Neural progenitor cell (in vitro differentiated cells): ENCODE measurements around the gene CEP170B. TPM values are rescaled to one million over a fixed set of nuclear protein-coding genes. Genes with fewer than 3 reads are reported as not detected.
"Not testable (repeated sequence)": the region's sequence is repeated elsewhere in the genome, so short reads cannot be mapped to it uniquely, and the experiment has no call there.

Experiments
- DNase-seq: peaks from one replicate; pipeline ENCODE4 v3.0.0-alpha.2; 2016; ENCODE audit warnings: low spot score
- H2AFZ ChIP-seq: fragments of 200-600 bp; sonication (generic); replicated peaks from 2 replicates; pipeline ENCODE4 v1.6.1; 2016; ENCODE audit warnings: antibody characterized with exemption
- H3F3A ChIP-seq: fragments of 200-600 bp; sonication (generic); 2 replicates; pipeline ENCODE4 v1.6.1; 2016; ENCODE audit warnings: antibody characterized with exemption, low read depth
- H3K27ac ChIP-seq: fragments of 200-600 bp; sonication (generic); 2 replicates; pipeline ENCODE4 v1.5.1; 2016; ENCODE audit warnings: mild to moderate bottlenecking
- H3K27me3 ChIP-seq: fragments of 200-600 bp; sonication (generic); 2 replicates; pipeline ENCODE4 v1.6.1; 2016; ENCODE audit warnings: mild to moderate bottlenecking, moderate library complexity
- H3K36me3 ChIP-seq: fragments of 200-600 bp; sonication (generic); 2 replicates; pipeline ENCODE4 v1.5.1; 2016
- H3K4me1 ChIP-seq: fragments of 200-600 bp; sonication (generic); 2 replicates; pipeline ENCODE4 v1.6.1; 2016; ENCODE audit warnings: mixed run types
- H3K4me2 ChIP-seq: fragments of 200-600 bp; sonication (generic); 2 replicates; pipeline ENCODE4 v1.6.1; 2016
- H3K4me3 ChIP-seq: fragments of 200-600 bp; sonication (generic); 2 replicates; pipeline ENCODE4 v1.5.1; 2016
- H3K79me2 ChIP-seq: fragments of 200-600 bp; sonication (generic); 2 replicates; pipeline ENCODE4 v1.6.1; 2016; ENCODE audit warnings: low read depth
- H3K9ac ChIP-seq: fragments of 200-600 bp; sonication (generic); 2 replicates; pipeline ENCODE4 v1.6.1; 2016
- H3K9me3 ChIP-seq: fragments of 200-600 bp; sonication (generic); 2 replicates; pipeline ENCODE4 v1.5.1; 2016; ENCODE audit warnings: low read depth
- H4K20me1 ChIP-seq: fragments of 200-600 bp; sonication (generic); 2 replicates; pipeline ENCODE4 v1.6.1; 2016; ENCODE audit warnings: low read depth
- H3K27ac Mint-ChIP-seq: 3 replicates; pipeline ENCODE4 v1.8.0; 2021; ENCODE audit warnings: mixed read lengths
- H3K27me3 Mint-ChIP-seq: 2 replicates; pipeline ENCODE4 v1.8.0; 2022; ENCODE audit warnings: low read depth, mild to moderate bottlenecking, inconsistent platforms, moderate library complexity, mixed read lengths; ENCODE audit not compliant: insufficient read depth
- H3K36me3 Mint-ChIP-seq: 3 replicates; pipeline ENCODE4 v1.8.0; 2021; ENCODE audit warnings: mixed read lengths
- H3K4me1 Mint-ChIP-seq: 3 replicates; pipeline ENCODE4 v1.8.0; 2021; ENCODE audit warnings: mixed read lengths
- H3K4me3 Mint-ChIP-seq: 3 replicates; pipeline ENCODE4 v1.8.0; 2021; ENCODE audit warnings: mild to moderate bottlenecking, moderate library complexity, mixed read lengths
- H3K9me3 Mint-ChIP-seq: 3 replicates; pipeline ENCODE4 v1.8.0; 2020; ENCODE audit warnings: mixed read lengths
- EZH2 ChIP-seq: fragments of 200-600 bp; sonication (generic); IDR thresholded peaks from 2 replicates; pipeline ENCODE4 v1.6.1; 2017; ENCODE audit warnings: antibody characterized with exemption, mild to moderate bottlenecking, moderate library complexity
- EZH2phosphoT487 ChIP-seq: fragments of 200-600 bp; sonication (generic); IDR thresholded peaks from 2 replicates; pipeline ENCODE4 v1.6.1; 2017; ENCODE audit warnings: antibody characterized with exemption
- total RNA-seq: library from RNA; depleted of rRNA; stranded (reverse); fragments of >200 nt; gene quantifications from 2 replicates; pipeline ENCODE4 v1.2.3, GENCODE V29; 2015; ENCODE audit warnings: low replicate concordance
- TF ChIP-seq, protein P1 (sequence below): fragments of 200-600 bp; sonication (generic); IDR thresholded peaks from 2 replicates; pipeline ENCODE4 v1.5.1; 2017; ENCODE audit warnings: antibody characterized with exemption, mild to moderate bottlenecking

Gene CEP170B
- total RNA-seq, 1 donor from 2014 or later: 3.0 TPM

DNA sequence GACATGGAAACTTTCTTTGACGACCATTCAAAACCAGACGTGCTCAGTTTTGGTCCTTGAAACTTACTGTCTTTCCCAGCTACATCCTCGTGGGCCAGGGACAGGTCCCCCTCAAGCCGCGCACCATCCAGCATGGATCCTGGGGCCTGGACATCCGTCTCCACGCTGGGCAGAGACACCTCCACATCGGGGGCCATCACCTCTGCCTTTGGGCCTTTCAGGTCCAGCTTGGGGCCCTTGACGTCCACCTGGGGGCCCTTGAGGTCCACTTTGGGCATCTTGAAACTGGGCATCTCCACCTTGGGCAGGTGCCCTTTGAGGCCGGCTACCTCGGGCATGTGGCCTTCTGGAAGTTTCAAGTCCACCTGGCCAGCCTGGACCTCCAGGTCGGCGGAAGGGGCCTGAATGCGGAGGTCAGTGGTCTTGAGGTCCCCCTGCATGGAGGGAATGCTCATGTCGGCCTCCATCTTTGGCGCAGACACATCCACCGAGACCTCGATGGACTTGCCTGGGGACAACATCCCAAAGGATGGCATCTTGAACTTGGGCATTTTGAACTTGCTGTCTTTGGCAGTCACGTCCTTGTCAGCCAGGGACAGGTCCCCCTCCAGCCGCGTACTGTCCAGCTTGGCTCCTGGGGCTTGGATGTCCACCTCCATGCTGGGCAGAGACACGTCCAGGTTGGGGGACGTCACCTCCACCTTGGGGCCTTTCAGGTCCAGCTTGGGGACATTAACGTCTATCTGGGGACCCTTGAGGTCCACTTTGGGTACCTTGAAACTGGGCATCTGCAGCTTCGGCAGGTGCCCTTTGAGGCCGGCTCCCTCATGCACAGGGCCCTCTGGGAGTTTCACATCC is 76.7 kb downstream of the CEP170B start:
- Histone ChIP-seq H2AFZ (no peak overlapping the region), H3K4me1 (no peaks in the 10 kb centered on the region), H3K36me3 (no peaks in the 10 kb centered on the region), H3K27me3 (peaks cover 38% of the 10 kb centered on the region), H3K9ac (no peak overlapping the region), H3K4me2 (no peak overlapping the region), H4K20me1 (no peaks in the 10 kb centered on the region), H3K9me3 (no peaks in the 10 kb centered on the region), H3K79me2 (no peaks in the 10 kb centered on the region), H3K4me3 (no peak overlapping the region), H3F3A (no peaks in the 10 kb centered on the region), H3K27ac (no peak overlapping the region)
- DNase-seq: no peak
- no peak overlapping the region for H3K27ac Mint-ChIP-seq
- no peaks in the 10 kb centered on the region for H3K4me1 Mint-ChIP-seq
- H3K36me3 Mint-ChIP-seq: no peaks in the 10 kb centered on the region
- TF ChIP-seq, protein P1, sequence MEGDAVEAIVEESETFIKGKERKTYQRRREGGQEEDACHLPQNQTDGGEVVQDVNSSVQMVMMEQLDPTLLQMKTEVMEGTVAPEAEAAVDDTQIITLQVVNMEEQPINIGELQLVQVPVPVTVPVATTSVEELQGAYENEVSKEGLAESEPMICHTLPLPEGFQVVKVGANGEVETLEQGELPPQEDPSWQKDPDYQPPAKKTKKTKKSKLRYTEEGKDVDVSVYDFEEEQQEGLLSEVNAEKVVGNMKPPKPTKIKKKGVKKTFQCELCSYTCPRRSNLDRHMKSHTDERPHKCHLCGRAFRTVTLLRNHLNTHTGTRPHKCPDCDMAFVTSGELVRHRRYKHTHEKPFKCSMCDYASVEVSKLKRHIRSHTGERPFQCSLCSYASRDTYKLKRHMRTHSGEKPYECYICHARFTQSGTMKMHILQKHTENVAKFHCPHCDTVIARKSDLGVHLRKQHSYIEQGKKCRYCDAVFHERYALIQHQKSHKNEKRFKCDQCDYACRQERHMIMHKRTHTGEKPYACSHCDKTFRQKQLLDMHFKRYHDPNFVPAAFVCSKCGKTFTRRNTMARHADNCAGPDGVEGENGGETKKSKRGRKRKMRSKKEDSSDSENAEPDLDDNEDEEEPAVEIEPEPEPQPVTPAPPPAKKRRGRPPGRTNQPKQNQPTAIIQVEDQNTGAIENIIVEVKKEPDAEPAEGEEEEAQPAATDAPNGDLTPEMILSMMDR: no peak
- TF ChIP-seq EZH2 (no peak), EZH2phosphoT487 (no peak)
- H3K9me3 Mint-ChIP-seq: peaks cover 11% of the 10 kb centered on the region
- peaks cover 9% of the 10 kb centered on the region for H3K27me3 Mint-ChIP-seq
- no peak overlapping the region for H3K4me3 Mint-ChIP-seq

GRCh38 chr14:104942586-104942985 is 77.5 kb downstream of the CEP170B start:
- Histone ChIP-seq H3K9me3 (no peaks in the 10 kb centered on the region), H3K27ac (no peak overlapping the region), H2AFZ (no peak overlapping the region), H3K4me3 (no peak overlapping the region), H4K20me1 (no peaks in the 10 kb centered on the region), H3K4me1 (no peaks in the 10 kb centered on the region), H3K4me2 (no peak overlapping the region), H3F3A (no peaks in the 10 kb centered on the region), H3K9ac (no peak overlapping the region), H3K27me3 (peaks cover 29% of the 10 kb centered on the region), H3K79me2 (no peaks in the 10 kb centered on the region), H3K36me3 (no peaks in the 10 kb centered on the region)
- no peak for DNase-seq
- Mint-ChIP-seq H3K27ac (no peak overlapping the region), H3K27me3 (peaks cover 6% of the 10 kb centered on the region), H3K4me3 (no peak overlapping the region), H3K4me1 (no peaks in the 10 kb centered on the region), H3K9me3 (peaks cover 6% of the 10 kb centered on the region), H3K36me3 (no peaks in the 10 kb centered on the region)
- TF ChIP-seq EZH2phosphoT487 (no peak), EZH2 (no peak)
- TF ChIP-seq, protein P1: no peak

- H3K9ac ChIP-seq, H3K4me3 Mint-ChIP-seq, H3K27me3 Mint-ChIP-seq, H3K36me3 ChIP-seq, H3K36me3 Mint-ChIP-seq, H3K4me2 ChIP-seq, H3K4me3 ChIP-seq, H3K27ac ChIP-seq, DNase-seq, H3K27ac Mint-ChIP-seq, H4K20me1 ChIP-seq, H3K4me1 Mint-ChIP-seq, H3F3A ChIP-seq, H3K9me3 ChIP-seq, H3K79me2 ChIP-seq, H2AFZ ChIP-seq, H3K4me1 ChIP-seq, H3K9me3 Mint-ChIP-seq: not testable (repeated sequence)
- peaks cover 21% of the 10 kb centered on the region for H3K27me3 ChIP-seq
Measured at GRCh38 chr14:104943216-104944015, 78.3 kb downstream of the CEP170B start.

DNA sequence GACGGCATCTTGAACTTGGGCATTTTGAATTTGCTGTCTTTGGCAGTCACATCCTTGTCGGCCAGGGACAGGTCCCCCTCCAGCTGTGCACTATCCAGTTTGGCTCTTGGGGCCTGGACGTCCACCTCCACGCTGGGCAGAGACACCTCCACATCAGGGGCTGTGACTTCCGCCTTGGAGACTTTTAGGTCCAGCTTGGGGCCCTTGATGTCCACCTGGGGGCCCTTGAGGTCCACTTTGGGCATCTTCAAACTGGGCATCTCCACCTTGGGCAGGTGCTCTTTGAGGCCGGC is 78.9 kb downstream of the CEP170B start:
- not testable (repeated sequence) for H3K4me3 Mint-ChIP-seq, H3K27ac ChIP-seq, H3K4me1 Mint-ChIP-seq, H3K27me3 Mint-ChIP-seq, H3K36me3 Mint-ChIP-seq, H3K79me2 ChIP-seq, H3K4me3 ChIP-seq, H4K20me1 ChIP-seq, DNase-seq, H3K9ac ChIP-seq, H3K9me3 Mint-ChIP-seq, H3K4me1 ChIP-seq, H3K4me2 ChIP-seq, H3K9me3 ChIP-seq, H2AFZ ChIP-seq, H3K27ac Mint-ChIP-seq, H3F3A ChIP-seq, H3K36me3 ChIP-seq
- peaks cover 16% of the 10 kb centered on the region for H3K27me3 ChIP-seq

DNA sequence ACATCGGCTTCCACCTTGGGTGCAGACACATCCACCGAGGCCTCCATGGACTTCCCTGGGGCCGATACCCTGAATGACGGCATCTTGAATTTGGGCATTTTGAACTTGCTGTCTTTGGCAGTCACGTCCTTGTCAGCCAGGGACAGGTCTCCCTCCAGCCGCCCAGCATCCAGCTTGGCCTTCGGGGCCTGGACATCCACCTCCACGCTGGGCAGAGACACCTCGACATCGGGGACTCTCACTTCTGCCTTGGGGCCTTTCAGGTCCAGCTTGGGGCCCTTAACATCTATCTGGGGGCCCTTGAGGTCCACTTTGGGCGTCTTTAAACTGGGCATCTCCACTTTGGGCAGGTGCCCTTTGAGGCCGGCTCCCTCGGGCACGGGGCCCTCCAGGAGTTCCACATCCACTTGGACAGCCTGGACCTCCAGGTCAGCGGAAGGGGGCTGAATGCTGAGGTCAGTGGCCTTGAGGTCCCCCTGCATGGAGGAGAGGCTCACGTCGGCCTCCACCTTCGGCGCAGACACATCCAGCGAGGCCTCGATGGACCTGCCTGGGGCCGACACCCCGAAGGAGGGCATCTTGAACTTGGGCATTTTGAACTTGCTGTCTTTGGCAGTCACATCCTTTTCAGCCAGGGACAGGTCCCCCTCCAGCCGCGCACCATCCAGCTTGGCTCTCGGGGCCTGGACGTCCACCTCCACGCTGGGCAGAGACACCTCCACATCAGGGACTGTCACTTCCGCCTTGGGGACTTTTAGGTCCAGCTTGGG is 79.6 kb downstream of the CEP170B start:
- H3K4me2 ChIP-seq, H3K9me3 ChIP-seq, DNase-seq, H3K27me3 Mint-ChIP-seq, H3K4me3 ChIP-seq, H3K27ac ChIP-seq, H3K4me1 Mint-ChIP-seq, H3K4me3 Mint-ChIP-seq, H3K36me3 ChIP-seq, H3K36me3 Mint-ChIP-seq, H3K9me3 Mint-ChIP-seq, H4K20me1 ChIP-seq, H3K79me2 ChIP-seq, H3K27ac Mint-ChIP-seq, H3K9ac ChIP-seq, H3K27me3 ChIP-seq, H3F3A ChIP-seq, H3K4me1 ChIP-seq, H2AFZ ChIP-seq: not testable (repeated sequence)

DNA sequence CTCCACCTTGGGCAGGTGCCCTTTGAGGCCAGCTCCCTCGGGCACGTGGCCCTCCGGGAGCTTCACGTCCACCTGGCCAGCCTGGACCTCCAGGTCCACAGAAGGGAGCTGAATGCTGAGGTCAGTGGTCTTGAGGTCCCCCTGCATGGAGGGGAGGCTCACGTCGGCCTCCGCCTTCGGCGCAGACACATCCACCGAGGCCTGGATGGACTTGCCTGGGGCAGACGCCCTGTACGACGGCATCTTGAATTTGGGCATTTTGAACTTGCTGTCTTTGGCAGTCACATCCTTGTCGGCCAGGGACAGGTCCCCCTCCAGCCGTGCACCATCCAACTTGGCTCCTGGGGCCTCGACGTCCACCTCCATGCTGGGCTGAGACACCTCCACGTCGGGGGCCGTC is 80.2 kb downstream of the CEP170B start:
- H3K27me3 Mint-ChIP-seq, H3K9me3 Mint-ChIP-seq, H3K4me2 ChIP-seq, H3K36me3 ChIP-seq, H3K9ac ChIP-seq, H3K27ac ChIP-seq, H3K79me2 ChIP-seq, H4K20me1 ChIP-seq, H3K9me3 ChIP-seq, DNase-seq, H2AFZ ChIP-seq, H3K36me3 Mint-ChIP-seq, H3K4me1 Mint-ChIP-seq, H3F3A ChIP-seq, H3K27ac Mint-ChIP-seq, H3K4me1 ChIP-seq, H3K4me3 ChIP-seq, H3K27me3 ChIP-seq, H3K4me3 Mint-ChIP-seq: not testable (repeated sequence)
